GM10847 (cell line): Measurements from ENCODE around the gene IREB2.

ENCODE experiments used
- POLR2A ChIP-seq: IDR thresholded peaks from 2 replicates; pipeline ENCODE4 v1.6.1; 2011; ENCODE audit not compliant: insufficient read length; ENCODE audit errors: extremely low read depth

IREB2 gene

DNA sequence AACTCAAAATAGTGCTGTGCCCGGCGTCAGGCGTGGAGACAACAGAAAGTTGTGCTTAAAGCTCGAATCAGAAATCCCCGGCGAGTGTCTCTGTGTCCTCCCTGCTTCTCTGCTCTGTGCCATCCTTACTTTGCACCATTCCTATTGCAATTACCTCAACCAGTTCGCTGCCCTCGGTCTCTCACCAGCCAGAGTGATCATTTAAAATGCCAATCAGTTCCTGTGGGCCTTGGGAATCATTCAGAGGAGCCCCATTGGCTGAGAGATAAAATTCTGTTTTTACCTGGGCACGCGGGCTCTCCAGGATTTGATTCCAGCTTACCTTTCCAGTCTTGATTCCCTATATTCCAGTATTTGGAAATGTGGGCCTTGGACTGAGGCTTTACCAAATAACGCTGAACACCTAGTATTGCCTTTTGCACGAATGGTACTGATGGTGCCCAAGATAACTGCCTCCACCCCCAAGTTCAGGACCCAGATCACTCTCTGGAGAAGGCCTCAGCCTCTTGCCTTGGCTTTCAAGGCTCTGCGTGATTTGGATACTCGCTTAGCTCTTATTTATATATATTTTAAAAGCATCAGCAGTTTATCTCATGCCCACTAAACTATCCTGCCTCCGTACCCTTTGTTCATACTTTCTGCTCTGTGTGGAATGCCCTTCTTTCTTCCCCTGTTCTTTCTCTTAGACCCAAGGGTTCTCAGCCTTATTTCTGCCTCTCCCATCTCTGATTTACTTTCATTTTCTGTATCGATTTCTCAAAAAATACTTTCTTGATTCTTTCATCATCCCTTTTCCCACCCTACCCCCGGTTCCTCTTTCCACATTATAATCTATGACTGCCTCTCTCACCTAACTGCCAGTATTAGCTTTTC, 103.1 kb downstream of the IREB2 start:
- TF ChIP-seq POLR2A, result no peak

DNA sequence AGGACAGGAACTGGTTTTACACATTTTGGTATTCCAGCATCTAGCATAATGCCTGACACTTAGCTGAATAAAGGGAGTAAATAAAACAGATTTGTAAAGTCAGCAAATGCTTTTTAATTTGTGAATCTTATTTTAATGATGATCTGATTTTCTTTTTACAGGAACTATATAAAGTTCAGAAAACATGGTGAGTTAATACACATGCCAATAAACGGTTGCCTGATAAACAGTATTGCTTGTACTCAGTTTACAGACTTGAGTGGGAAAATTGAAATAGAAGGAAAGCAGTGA, 103.7 kb downstream of the IREB2 start:
- TF ChIP-seq POLR2A, result no peak

DNA sequence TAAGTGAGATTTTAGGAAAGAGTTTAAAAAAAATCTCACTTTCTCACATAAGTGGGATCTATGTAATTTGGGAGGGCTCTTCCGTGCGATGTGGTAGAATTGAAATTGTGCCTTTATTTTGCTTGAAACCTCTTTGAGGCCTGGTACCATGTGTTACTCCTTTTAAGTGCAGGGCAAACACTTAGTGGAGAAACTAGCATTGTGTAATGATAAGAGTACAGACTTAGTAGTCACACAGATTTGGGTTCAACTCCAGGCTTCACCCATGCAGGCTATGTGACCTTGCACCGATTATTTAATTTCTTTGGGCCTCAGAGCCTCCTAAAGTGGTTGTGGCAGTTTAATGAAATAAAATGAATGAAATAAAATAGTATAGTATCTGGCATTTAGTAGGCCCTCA, 104.6 kb downstream of the IREB2 start:
- no peak for TF ChIP-seq POLR2A

DNA sequence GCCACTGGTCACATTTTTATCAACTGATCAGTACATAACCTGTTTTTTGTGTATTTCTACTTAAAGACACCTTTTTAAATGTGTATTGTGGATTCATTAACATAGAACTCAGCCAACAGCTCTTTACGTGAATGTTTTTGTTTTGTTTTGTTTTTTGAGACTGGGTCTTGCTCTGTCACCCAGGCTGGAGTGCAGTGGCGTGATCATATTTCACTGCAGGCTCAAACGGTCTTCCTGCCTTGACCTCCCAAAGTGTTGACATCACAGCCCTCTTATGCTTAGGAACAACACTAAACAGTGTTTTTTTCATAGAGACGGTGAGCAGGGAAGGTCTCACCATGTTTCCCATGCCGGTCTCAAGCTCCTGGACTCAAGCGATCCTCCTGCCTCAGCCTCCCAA, 112.2 kb downstream of the IREB2 start:
- TF ChIP-seq POLR2A, result no peak

DNA sequence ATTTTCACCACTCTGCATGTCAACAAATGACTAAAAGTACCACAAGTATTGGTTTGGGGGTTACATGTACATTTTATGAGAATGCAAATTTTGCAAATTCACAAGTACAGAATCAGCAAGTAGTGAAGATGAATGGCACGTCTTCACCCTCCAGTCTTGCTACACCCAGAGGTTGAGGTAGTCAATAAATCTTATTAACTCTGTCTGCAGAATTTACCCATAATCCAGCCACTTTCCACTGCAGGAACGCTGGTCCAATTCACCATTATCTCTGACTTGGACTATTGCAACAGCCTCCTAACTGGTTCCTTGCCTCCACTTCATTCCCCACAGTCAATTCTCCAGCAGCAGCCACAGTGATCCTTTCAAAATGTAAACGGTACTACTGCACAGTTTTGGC, 112.8 kb downstream of the IREB2 start:
- no peak for TF ChIP-seq POLR2A
